ENCODE measurements around the gene HPS4.
"Not testable (repeated sequence)": the region's sequence is repeated elsewhere in the genome, so short reads cannot be mapped to it uniquely, and the experiment has no call there.

Gene HPS4

DNA sequence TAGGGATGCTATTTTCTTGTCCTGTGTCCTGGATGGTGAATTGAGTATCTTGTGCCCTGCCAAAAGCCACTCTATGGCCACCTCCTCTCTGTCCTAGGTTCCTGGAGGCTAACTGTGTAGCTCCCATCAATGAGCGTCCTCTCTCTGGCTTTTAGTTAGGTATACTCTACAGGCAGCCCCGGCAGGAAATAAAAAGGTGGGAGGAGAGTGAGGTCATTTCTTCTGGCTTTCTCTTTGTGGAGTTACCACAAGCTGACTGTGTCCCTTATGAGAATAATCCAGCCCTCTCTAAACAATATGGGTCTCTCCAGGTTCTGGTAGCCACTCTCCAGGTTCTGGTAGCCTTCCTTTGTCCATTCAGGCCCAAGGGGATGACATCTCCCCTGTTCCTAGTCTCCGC, 66.2 kb downstream of the HPS4 start:
- CTCF ChIA-PET = interaction anchor here (1.2 kb wide), 1 partner anchor 42 kb away, joined by 4 read pairs; no protein-coding TSS in a partner anchor
- H3K4me3 Mint-ChIP-seq = no peak overlapping the region
- H3K27me3 Mint-ChIP-seq = peaks cover 46% of the 10 kb centered on the region
- no peak overlapping the region for H3K27ac Mint-ChIP-seq
- H3K9me3 Mint-ChIP-seq = no peaks in the 10 kb centered on the region
- H3K36me3 Mint-ChIP-seq = no peaks in the 10 kb centered on the region
- no peak for DNase-seq
- H3K4me1 Mint-ChIP-seq = no peaks in the 10 kb centered on the region

DNA sequence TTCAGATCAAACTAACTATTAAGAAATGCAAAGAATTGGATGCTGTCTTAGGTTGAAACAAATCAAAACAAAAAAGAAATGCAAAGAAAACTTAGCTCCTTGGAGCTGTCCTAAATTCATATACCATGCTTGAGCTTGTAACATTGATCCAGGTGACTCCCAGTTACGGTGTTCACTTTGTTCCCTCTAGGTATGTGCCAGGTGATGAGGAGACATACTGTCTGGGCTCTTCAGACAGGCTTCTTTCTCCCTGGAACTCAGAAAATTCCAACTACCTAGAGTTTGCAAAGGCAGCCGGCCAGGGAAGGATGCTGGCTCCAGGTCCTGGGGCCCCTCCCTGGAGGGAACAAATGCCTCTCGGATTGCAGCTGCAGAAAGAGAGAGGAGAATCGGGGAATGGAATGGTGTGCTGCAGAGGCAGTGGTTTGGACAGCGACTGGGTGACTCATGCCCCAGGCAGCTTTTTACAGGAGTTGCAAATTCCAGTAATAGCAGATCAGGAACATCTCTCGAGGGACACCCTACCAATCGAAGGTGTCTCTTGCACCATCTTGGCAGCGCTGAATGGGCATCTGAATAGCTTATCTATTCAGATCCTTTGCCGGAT, 66.8 kb downstream of the HPS4 start:
- Mint-ChIP-seq H3K9me3 (no peaks in the 10 kb centered on the region), H3K4me3 (no peak overlapping the region), H3K27ac (no peak overlapping the region), H3K4me1 (no peaks in the 10 kb centered on the region), H3K27me3 (peaks cover 41% of the 10 kb centered on the region), H3K36me3 (no peaks in the 10 kb centered on the region)
- CTCF ChIA-PET = interaction anchor here (1.2 kb wide), 1 partner anchor 43 kb away, joined by 4 read pairs; no protein-coding TSS in a partner anchor
- DNase-seq = no peak

DNA sequence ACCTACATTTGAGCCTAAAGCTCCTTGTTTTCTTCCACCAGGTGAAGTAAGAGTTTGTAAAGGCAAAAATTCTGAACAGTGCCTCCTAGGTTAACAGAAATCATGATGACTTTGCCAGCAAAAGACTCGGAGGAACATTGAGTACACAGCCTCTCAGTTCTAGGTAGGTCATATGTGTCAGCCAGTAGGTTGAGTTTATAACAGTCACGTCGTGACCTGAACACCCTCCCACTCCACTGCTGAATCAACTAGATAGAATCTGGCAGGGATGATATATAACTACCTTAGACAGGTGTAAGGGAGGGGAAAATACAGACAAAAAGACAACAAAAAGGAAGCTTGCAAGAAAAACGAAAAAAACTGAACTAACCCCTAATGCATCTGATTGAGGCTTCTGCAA, 67.3 kb downstream of the HPS4 start:
- H3K9me3 Mint-ChIP-seq = no peaks in the 10 kb centered on the region
- no peaks in the 10 kb centered on the region for H3K4me1 Mint-ChIP-seq
- H3K27me3 Mint-ChIP-seq = peaks cover 41% of the 10 kb centered on the region
- CTCF ChIA-PET = interaction anchor here (1.2 kb wide), 1 partner anchor 43 kb away, joined by 4 read pairs; no protein-coding TSS in a partner anchor
- no peak for DNase-seq
- no peak overlapping the region for H3K27ac Mint-ChIP-seq
- H3K36me3 Mint-ChIP-seq = no peaks in the 10 kb centered on the region
- no peak overlapping the region for H3K4me3 Mint-ChIP-seq

DNA sequence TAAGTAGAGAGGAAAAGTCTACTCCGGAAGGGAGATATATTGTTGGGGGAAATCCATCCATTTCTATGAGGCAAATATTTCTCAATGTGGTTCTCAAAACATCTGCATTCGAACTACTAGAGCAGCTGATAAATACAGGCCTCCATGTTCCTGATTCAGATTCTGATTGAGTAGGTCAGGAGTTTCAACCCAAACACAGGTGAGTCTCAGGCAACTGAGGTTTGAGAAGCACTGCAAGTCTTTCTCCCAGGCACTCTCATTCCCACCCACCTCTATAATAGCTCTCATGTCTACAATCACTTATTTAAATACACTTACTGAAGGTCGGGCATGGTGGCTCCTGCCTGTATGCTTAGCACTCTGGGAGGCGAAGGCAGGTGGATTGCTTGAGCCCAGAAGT, 69.2 kb downstream of the HPS4 start:
- CTCF ChIA-PET = interaction anchor here (1.3 kb wide), 1 partner anchor 48 kb away, joined by 5 read pairs; no protein-coding TSS in a partner anchor
- Mint-ChIP-seq H3K36me3 (no peaks in the 10 kb centered on the region), H3K27me3 (peaks cover 41% of the 10 kb centered on the region), H3K4me1 (no peaks in the 10 kb centered on the region), H3K4me3 (no peak overlapping the region), H3K27ac (no peak overlapping the region), H3K9me3 (no peaks in the 10 kb centered on the region)
- no peak for DNase-seq

DNA sequence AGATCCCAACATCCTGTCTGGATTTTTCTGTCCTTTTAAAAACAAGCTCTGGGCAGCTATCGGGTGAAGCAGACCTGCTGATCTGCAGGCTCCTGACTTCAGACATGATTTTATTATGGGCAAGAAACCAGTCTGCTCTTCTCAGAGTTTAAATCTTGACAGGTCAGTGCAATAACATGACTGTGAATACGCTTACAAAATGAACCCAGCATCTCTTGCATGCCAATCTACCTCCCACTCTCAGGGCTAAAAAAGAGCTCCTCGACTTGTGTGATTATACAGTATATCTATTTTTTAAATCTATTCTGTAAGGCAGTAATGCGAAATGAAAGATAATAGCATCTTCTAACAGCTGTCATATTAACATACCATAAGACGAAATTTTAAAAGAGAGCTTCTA, 73.2 kb downstream of the HPS4 start:
- Mint-ChIP-seq H3K27ac (no peak overlapping the region), H3K4me1 (no peaks in the 10 kb centered on the region), H3K4me3 (no peak overlapping the region), H3K27me3 (peaks cover 34% of the 10 kb centered on the region), H3K9me3 (no peaks in the 10 kb centered on the region), H3K36me3 (no peaks in the 10 kb centered on the region)
- CTCF ChIA-PET = interaction anchor here (0.9 to 1.1 kb wide), 3 partner anchors 9 to 93 kb away, joined by 3 to 4 read pairs (median 3); no protein-coding TSS in a partner anchor
- DNase-seq = no peak

DNA sequence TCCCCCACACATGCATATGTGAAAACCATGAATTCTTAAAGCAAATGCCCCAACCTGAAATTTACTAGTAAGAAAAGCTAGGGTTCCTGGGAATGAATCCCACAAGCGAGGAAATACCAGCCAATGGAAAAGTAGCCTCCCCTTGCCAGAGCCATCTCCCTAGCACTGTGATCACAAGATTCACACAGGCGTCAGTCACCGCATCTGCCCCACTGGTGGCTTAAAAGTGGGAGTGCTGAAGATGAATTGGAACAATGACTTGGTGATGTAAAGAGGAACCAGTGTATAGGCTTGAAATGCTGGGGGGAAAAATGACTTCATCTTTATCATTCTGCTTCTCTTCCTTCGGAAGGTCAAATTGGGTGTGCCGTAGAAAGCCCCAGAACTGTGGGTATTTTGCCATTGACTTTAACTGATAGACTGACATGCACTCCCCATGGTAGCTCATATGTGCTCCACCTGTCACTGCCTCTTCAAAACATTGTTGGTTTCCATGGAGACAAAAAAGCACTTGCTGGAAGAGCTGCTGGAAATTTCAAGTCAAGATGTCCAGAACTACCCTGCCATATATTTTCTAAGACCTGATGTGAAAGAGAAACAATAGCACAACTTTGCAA, 73.8 kb downstream of the HPS4 start:
- H3K27ac Mint-ChIP-seq = no peak overlapping the region
- no peak for DNase-seq
- CTCF ChIA-PET = interaction anchor here (0.9 to 1.0 kb wide), 2 partner anchors 13 to 93 kb away, joined by 3 read pairs; no protein-coding TSS in a partner anchor
- H3K36me3 Mint-ChIP-seq = no peaks in the 10 kb centered on the region
- peaks cover 39% of the 10 kb centered on the region for H3K27me3 Mint-ChIP-seq
- peaks cover under 1% of the 10 kb centered on the region for H3K4me1 Mint-ChIP-seq
- H3K4me3 Mint-ChIP-seq = no peak overlapping the region
- no peaks in the 10 kb centered on the region for H3K9me3 Mint-ChIP-seq

DNA sequence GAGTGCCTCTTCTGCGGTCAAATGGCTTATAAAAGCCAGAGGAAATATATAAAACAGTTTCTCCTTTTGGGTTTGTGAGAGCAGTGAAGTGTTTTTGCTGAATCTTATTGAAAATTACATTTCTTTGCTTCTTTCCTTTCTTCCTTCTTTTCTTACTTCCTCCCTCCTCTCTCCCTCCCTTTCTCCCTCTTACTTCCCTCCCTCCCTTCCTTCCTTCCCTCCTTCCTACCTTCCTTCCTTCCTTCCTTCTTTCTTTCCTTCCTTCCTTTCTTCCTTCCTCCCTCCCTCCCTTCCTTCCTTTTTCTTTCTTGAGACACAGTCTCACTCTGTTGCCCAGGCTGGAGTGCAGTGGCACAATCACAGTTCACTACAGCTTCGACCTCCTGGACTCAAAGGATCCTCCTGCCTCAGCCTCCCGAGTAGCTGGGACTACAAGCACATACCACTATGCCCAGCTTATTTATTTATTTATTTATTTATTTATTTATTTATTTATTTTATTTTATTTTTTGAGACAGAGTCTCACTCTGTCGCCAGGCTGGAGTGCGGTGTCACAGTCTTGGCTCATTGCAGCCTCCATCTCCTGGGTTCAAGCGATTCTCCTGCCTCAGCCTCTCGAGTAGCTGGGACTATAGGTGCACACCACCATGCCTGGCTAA, 74.9 kb downstream of the HPS4 start:
- H3K4me3 Mint-ChIP-seq, H3K4me1 Mint-ChIP-seq, H3K9me3 Mint-ChIP-seq, DNase-seq, H3K36me3 Mint-ChIP-seq, H3K27ac Mint-ChIP-seq, CTCF ChIA-PET: not testable (repeated sequence)
- H3K27me3 Mint-ChIP-seq = peaks cover 46% of the 10 kb centered on the region

DNA sequence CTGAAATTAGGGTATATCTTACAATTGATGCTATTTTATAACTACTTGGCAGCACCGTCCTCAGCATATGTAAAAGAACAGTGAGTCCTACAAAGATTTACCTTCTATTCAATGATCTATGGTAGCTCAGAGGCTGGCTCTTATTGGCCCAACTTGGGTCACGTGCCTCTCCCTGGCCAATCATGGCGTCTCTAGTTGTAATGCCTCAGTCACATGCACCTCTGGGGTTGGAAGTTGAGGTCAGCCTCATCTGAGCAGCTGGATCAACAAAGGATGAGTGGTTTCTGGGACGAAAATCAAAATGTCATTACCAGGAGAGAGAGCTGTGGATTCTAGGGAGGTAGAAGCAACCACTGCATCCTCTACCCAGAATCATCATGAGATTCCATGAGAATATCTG, 77.5 kb downstream of the HPS4 start:
- no peak for DNase-seq
- no peaks in the 10 kb centered on the region for H3K9me3 Mint-ChIP-seq
- H3K4me1 Mint-ChIP-seq = peaks cover 12% of the 10 kb centered on the region
- no peak overlapping the region for H3K4me3 Mint-ChIP-seq
- CTCF ChIA-PET = interaction anchor here (0.7 to 1.5 kb wide), 2 partner anchors 54 to 56 kb away, joined by 3 to 7 read pairs; no protein-coding TSS in a partner anchor
- no peaks in the 10 kb centered on the region for H3K36me3 Mint-ChIP-seq
- no peak overlapping the region for H3K27ac Mint-ChIP-seq
- H3K27me3 Mint-ChIP-seq = peaks cover 55% of the 10 kb centered on the region

DNA sequence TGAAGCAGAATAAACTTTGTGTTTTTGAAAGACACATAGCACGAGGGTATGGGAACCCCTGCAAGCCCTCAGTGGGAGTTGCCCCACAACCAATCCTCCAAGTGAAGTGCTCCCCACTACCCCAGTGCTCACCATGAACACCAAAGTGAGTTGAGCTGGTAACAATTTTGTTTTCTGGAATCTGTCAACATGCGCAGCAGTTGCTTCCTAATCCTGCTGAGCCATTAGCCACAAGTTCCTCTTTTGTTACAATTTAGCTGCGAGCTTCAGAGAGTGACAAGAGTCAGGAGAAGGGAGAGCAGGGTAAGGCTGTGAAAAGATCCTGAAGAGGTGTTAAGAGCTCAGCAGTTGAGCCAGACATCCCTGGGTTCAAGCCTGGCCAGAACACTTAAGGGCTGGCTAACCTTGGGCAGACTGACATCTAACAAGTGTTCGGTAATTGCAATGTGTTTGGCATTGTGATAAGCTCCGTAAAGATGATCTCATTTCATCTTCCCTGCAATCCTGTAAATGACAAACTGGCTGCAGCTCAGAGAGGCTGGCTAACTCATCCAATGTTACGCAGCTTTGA, 78.6 kb downstream of the HPS4 start:
- DNase-seq = no peak
- peak overlapping the region; percentile 20 for H3K27ac Mint-ChIP-seq
- peaks cover 12% of the 10 kb centered on the region for H3K4me1 Mint-ChIP-seq
- H3K4me3 Mint-ChIP-seq = no peak overlapping the region
- H3K36me3 Mint-ChIP-seq = no peaks in the 10 kb centered on the region
- no peaks in the 10 kb centered on the region for H3K9me3 Mint-ChIP-seq
- H3K27me3 Mint-ChIP-seq = peaks cover 53% of the 10 kb centered on the region
- CTCF ChIA-PET = interaction anchor here (0.7 to 1.5 kb wide), 4 partner anchors 9 to 57 kb away, joined by 3 to 7 read pairs (median 6); no protein-coding TSS in a partner anchor

DNA sequence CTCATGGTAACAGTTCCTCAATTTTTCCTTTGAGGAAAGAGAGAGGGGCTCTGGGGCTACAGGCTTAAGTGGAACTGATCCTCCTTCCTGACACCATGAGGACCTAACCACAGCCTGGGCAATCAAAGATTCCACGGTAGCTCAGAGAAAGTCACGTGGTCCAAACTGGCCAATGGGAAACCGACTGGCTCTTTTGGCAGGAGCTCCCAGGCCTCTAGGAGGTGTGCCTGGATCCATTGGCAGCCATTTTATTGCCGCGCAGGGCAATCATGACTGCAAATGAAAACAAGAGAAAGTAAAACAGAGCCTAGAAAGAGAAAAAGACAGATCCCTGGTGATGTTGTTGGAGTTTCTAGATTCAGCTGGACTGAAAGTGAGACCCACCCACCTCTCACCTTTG, 81.9 kb downstream of the HPS4 start:
- CTCF ChIA-PET = interaction anchor here (1.5 to 7.4 kb wide), 2 partner anchors 59 to 60 kb away, joined by 10 to 59 read pairs; no protein-coding TSS in a partner anchor
- Mint-ChIP-seq H3K27ac (no peak overlapping the region), H3K4me3 (no peak overlapping the region), H3K4me1 (peaks cover 12% of the 10 kb centered on the region), H3K27me3 (peaks cover 44% of the 10 kb centered on the region), H3K36me3 (no peaks in the 10 kb centered on the region), H3K9me3 (no peaks in the 10 kb centered on the region)
- no peak for DNase-seq
